Measurements from ENCODE around the gene NKAP. TPM values are rescaled to one million over a fixed set of nuclear protein-coding genes. Genes with fewer than 3 reads are reported as not detected.

The NKAP gene
- 5.2 and 5.4 TPM in 2 replicates for total RNA-seq

GRCh38 chrX:119943185-119943988 is at the start of gene NKAP:
TSS of gene NKAP (minus strand) at chrX:119943751. CDS start at chrX:119943605, 146 bp downstream.

GRCh38 chrX:119895843-119896326 is 47.7 kb downstream of the NKAP start, which contains the start of gene AKAP14:
TSS of gene AKAP14 (plus strand) at chrX:119895893. CDS start at chrX:119903224, 7,331 bp downstream.

GRCh38 chrX:119871599-119872395 is 71.8 kb downstream of the NKAP start, which contains the start of the genes NDUFA1 and RNF113A:
TSS of gene NDUFA1 (plus strand) at chrX:119871832. CDS start at chrX:119871912, 80 bp downstream.
TSS of gene RNF113A (minus strand) at chrX:119871733. CDS start at chrX:119871613, 120 bp downstream.

Other genes starting within 250 kb of the NKAP start
- 0.13 and 0.32 TPM in 2 replicates for gene SOWAHD, start 185.2 kb downstream of the NKAP start, total RNA-seq
- gene RPL39, start 152.1 kb downstream of the NKAP start, total RNA-seq = 1,978 and 2,317 TPM in 2 replicates
- 1.8 TPM in 2 replicates for gene UPF3B, start 90.8 kb downstream of the NKAP start, total RNA-seq
- gene RNF113A, start 72.0 kb downstream of the NKAP start, total RNA-seq = 12.0 and 12.5 TPM in 2 replicates
- gene NDUFA1, start 71.9 kb downstream of the NKAP start, total RNA-seq = 55.8 and 56.6 TPM in 2 replicates
- not detected in 2 replicates for gene AKAP14, start 47.9 kb downstream of the NKAP start, total RNA-seq
- gene RHOXF2B, start 133.9 kb upstream of the NKAP start, total RNA-seq = not detected in 2 replicates
- gene RHOXF1, start 172.2 kb upstream of the NKAP start, total RNA-seq = not detected in 2 replicates
- gene RHOXF2, start 214.9 kb upstream of the NKAP start, total RNA-seq = not detected in 2 replicates

All from articular chondrocyte of knee joint (primary cell).